ENCODE measurements around the gene OR2F1. TPM values are rescaled to one million over a fixed set of nuclear protein-coding genes. Genes with fewer than 3 reads are reported as not detected.
"Not testable (repeated sequence)": the region's sequence is repeated elsewhere in the genome, so short reads cannot be mapped to it uniquely, and the experiment has no call there.

The OR2F1 gene
- total RNA-seq, 1 donor from 2014 or later, result 0.13 TPM

DNA sequence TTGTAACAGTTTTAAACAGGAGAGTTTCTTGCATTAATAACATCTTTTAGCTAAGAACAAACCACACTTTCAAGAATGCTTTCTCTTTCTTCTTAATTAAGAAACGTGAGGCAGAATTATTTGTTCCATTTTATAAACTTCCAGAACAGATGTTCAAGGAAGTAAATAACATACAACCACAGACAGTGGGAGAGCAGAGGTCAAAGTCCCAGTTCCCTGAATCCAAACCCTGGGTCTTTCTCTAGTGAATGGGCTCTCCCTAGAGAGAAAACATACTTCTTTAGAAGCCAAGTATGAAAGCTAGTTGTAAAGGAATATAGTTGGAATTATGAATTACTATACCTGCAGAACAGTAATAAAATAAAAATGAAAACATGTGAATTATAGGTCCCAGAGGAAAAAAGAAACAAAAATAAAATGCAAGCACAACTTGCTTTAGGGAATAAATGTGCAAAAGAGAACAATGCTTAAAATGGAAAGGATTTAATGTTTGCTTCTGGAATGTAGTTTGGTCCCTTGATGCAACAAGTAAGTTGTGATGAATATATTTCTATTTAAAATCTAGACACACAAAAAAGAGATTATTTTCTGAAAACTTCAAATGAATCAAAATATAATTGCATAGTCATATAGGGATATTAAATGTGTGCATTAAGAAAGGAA lies 51.5 kb downstream of the OR2F1 start:
- TF ChIP-seq, protein P1, sequence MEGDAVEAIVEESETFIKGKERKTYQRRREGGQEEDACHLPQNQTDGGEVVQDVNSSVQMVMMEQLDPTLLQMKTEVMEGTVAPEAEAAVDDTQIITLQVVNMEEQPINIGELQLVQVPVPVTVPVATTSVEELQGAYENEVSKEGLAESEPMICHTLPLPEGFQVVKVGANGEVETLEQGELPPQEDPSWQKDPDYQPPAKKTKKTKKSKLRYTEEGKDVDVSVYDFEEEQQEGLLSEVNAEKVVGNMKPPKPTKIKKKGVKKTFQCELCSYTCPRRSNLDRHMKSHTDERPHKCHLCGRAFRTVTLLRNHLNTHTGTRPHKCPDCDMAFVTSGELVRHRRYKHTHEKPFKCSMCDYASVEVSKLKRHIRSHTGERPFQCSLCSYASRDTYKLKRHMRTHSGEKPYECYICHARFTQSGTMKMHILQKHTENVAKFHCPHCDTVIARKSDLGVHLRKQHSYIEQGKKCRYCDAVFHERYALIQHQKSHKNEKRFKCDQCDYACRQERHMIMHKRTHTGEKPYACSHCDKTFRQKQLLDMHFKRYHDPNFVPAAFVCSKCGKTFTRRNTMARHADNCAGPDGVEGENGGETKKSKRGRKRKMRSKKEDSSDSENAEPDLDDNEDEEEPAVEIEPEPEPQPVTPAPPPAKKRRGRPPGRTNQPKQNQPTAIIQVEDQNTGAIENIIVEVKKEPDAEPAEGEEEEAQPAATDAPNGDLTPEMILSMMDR (IDR thresholded peaks at IDR 0.05; ENCODE audit: insufficient read depth, low read length, poor library complexity, severe bottlenecking), result no peak
- Histone ChIP-seq H3K27me3 (ENCODE audit: control insufficient read depth, insufficient read depth, low read length) (no peaks in the 10 kb centered on the region), H3K4me3 (ENCODE audit: low read depth, low read length) (no peak overlapping the region), H3K36me3 (ENCODE audit: control insufficient read depth, insufficient read depth, low read length) (no peaks in the 10 kb centered on the region)
- DNase-seq (ENCODE audit: low read depth), result no peak

DNA sequence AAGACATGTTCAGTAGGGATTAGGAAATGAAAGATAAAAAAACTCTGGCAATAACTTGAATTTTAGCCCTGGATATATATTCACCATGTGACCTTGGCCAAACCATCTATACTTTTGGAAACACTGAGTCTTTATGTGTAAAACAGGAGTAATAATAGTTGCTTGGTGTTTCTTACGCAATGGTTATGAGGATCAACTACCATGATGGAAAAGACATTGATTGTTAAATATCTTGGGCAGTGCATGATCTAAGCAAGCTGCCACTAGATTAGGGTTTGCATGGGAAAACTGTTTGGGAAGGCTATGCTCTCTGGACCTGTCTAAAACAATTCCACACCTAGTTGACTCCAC lies 52.0 kb downstream of the OR2F1 start:
- DNase-seq (ENCODE audit: low read depth), result no peak
- Histone ChIP-seq H3K36me3 (ENCODE audit: control insufficient read depth, insufficient read depth, low read length) (no peaks in the 10 kb centered on the region), H3K4me3 (ENCODE audit: low read depth, low read length) (no peak overlapping the region), H3K27me3 (ENCODE audit: control insufficient read depth, insufficient read depth, low read length) (no peaks in the 10 kb centered on the region)
- TF ChIP-seq, protein P1 (IDR thresholded peaks at IDR 0.05; ENCODE audit: insufficient read depth, low read length, poor library complexity, severe bottlenecking), result no peak

DNA sequence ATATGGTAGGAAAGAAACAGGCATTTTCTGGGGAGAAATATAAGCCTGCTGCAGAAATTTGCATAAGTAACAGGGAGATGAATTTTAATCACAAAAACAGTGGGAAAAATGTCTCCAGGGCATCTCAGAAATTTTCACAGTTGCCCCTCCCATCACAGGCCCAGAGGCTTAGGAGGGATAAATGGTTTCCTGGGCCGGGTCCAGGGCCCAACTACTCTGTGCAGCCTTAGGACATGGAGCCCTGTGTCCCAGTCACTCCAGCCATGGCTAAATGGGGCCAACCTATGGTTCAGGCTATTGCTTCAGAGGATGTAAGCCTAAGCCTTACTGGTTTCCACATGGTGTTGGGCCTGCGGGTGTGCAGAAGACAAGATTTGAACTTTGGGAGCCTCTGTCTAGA lies 54.7 kb downstream of the OR2F1 start:
- Histone ChIP-seq H3K27me3 (ENCODE audit: control insufficient read depth, insufficient read depth, low read length) (no peaks in the 10 kb centered on the region), H3K36me3 (ENCODE audit: control insufficient read depth, insufficient read depth, low read length) (no peaks in the 10 kb centered on the region), H3K4me3 (ENCODE audit: low read depth, low read length) (no peak overlapping the region)
- no peak for DNase-seq (ENCODE audit: low read depth)
- TF ChIP-seq, protein P1 (IDR thresholded peaks at IDR 0.05; ENCODE audit: insufficient read depth, low read length, poor library complexity, severe bottlenecking), result no peak

DNA sequence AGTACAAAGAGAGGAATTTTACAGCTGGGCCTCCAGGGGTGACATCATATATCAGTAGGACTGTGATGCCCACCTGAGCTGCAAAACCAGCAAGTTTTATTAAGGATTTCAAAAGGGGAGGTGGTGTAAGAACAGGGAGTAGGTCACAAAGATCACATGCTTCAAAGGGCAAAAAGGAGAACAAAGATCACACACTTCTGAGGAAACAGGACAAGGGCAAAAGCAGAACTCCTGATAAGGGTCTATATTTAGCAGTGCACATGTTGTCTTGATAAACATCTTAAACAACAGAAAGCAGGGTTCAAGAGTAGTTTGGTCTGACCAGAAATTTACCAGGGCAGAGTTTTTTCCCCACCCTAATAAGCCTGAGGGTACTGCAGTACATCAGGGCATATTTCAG lies 55.4 kb downstream of the OR2F1 start:
- not testable (repeated sequence) for H3K36me3 ChIP-seq (ENCODE audit: control insufficient read depth, insufficient read depth, low read length); H3K27me3 ChIP-seq (ENCODE audit: control insufficient read depth, insufficient read depth, low read length); DNase-seq (ENCODE audit: low read depth); H3K4me3 ChIP-seq (ENCODE audit: low read depth, low read length)

DNA sequence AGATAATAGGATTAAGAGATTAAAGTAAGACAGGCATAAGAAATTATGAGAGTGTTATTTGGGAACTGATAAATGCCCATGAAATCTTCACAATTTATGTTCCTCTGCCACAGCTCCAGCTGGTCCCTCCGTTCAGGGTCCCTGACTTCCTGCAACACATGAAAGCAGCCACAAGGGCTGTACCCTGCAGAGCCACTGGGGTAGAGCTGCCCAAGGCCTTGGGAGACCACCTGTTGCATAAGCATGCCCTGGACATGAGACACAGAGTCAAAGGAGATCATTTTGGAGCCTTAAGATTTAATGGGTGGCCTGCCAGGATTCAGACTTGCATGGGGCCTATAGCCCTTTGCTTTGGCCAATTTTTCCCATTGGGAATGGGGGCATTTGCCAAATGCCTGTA lies 56.2 kb downstream of the OR2F1 start:
- H3K4me3 ChIP-seq (ENCODE audit: low read depth, low read length); H3K27me3 ChIP-seq (ENCODE audit: control insufficient read depth, insufficient read depth, low read length); H3K36me3 ChIP-seq (ENCODE audit: control insufficient read depth, insufficient read depth, low read length); DNase-seq (ENCODE audit: low read depth): not testable (repeated sequence)

DNA sequence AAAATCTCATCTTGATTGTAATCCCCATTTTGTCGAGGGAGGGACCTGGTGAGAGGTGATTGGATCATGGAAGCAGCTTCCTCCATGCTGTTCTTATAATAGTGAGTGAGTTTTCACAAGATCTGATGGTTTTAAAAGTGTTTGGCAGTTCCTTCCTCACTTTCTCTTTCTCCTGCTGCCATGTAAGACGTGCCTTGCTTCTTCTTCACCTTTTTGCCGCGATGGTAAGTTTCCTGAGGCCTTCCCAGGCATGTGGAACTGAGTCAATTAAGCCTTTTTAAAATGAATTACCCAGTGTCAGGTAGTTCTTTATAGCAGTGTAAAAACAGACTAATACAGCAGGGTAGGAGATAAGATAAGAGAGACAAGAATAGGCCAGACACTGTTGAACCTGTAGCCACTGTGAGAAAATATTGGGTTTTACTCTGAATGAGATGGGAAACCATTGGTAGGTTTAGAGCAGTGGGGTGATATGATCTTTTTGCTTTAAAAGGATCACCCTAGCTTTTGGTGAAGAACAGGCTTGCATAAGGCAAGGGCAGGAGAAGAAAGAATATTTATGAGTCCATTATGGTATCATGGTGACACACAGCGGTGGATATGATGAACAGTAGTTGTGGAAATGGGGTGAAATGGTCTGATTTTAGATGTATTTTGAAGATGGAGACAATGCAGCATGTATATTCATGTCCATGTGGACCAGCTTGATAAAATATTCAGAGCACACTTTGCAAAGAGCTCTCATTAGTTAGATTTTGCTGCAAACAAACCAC lies 57.0 kb downstream of the OR2F1 start:
- TF ChIP-seq, protein P1 (IDR thresholded peaks at IDR 0.05; ENCODE audit: insufficient read depth, low read length, poor library complexity, severe bottlenecking), result no peak
- Histone ChIP-seq H3K4me3 (ENCODE audit: low read depth, low read length) (no peak overlapping the region), H3K27me3 (ENCODE audit: control insufficient read depth, insufficient read depth, low read length) (no peaks in the 10 kb centered on the region), H3K36me3 (ENCODE audit: control insufficient read depth, insufficient read depth, low read length) (no peaks in the 10 kb centered on the region)
- DNase-seq (ENCODE audit: low read depth), result no peak

Other genes starting within 250 kb of the OR2F1 start
- gene CTAGE6, start 197.1 kb upstream of the OR2F1 start, total RNA-seq, result not detected in 2 replicates
- 37.4 and 44.6 TPM in 2 replicates for gene TCAF1, start 52.7 kb upstream of the OR2F1 start, total RNA-seq
- gene OR2F2, start 19.6 kb upstream of the OR2F1 start, total RNA-seq, result not detected in 2 replicates
- not detected in 2 replicates for gene OR6B1, start 45.5 kb downstream of the OR2F1 start, total RNA-seq
- not detected in 2 replicates for gene OR2A5, start 94.1 kb downstream of the OR2F1 start, total RNA-seq
- gene OR2A25, start 115.0 kb downstream of the OR2F1 start, total RNA-seq, result not detected in 2 replicates
- not detected in 2 replicates for gene OR2A12, start 131.4 kb downstream of the OR2F1 start, total RNA-seq
- not detected in 2 replicates for gene OR2A2, start 154.7 kb downstream of the OR2F1 start, total RNA-seq
- not detected in 2 replicates for gene OR2A14, start 168.3 kb downstream of the OR2F1 start, total RNA-seq
- 4.2 and 4.3 TPM in 2 replicates for gene CTAGE4, start 228.6 kb downstream of the OR2F1 start, total RNA-seq
- gene ARHGEF35, start 241.0 kb downstream of the OR2F1 start, total RNA-seq, result 9.0 and 11.5 TPM in 2 replicates

Measured in kidney epithelial cell (primary cell).